ENCODE data around the gene FNBP1. TPM values are rescaled to one million over a fixed set of nuclear protein-coding genes. Genes with fewer than 3 reads are reported as not detected.

Gene FNBP1
- total and polyA plus RNA-seq, 7 experiments from 2014 or later: 138 to 207 (median 166) TPM

GRCh38 chr9:130043654-130044623, 950 bp upstream of the FNBP1 start:
- Histone ChIP-seq H3K4me1 (ENCODE audit: control insufficient read depth in 2 of 2, insufficient read depth in 2 of 2, low read length in 2 of 2) (peaks cover 26 to 30% of the 10 kb centered on the region in 2 donors), H3K36me3 (ENCODE audit: control insufficient read depth in 2 of 3, insufficient read depth in 3 of 3, low read length in 3 of 3) (peaks cover 0 to 12% (median 0%) of the 10 kb centered on the region in 3 experiments), H3K9me3 (ENCODE audit: control insufficient read depth in 2 of 3, low read length in 3 of 3) (no peaks in the 10 kb centered on the region), H3K27ac (ENCODE audit: low read depth, low read length) (peak overlapping the region; percentile 96), H3K4me3 (ENCODE audit: low read length) (peak overlapping the region; percentile 89), H3K27me3 (ENCODE audit: control insufficient read depth in 2 of 2, insufficient read depth in 2 of 2, low read length in 2 of 2) (no peaks in the 10 kb centered on the region)
- DNase-seq: peak in 1 of 9 donors; percentile 11
- peaks cover 0 to 19% (median 6%) of the 10 kb centered on the region in 5 donors for H3K36me3 Mint-ChIP-seq
- intact Hi-C loops (cut with micrococcal nuclease): loop anchor here (1.0 to 10.0 kb wide), 8 partner anchors 9 to 1353 kb away; partner anchors contain the start of genes C9orf78 (in 1 of the 2), CRAT (in 1 of the 2), GPR107 (in 1 of the 2) and PTPA (in 1 of the 2)
- H3K4me3 Mint-ChIP-seq: peak overlapping the region; percentile 85 to 100 (median 96)
- H3K27me3 Mint-ChIP-seq: peaks cover 0 to 5% (median 0%) of the 10 kb centered on the region in 5 donors
- ATAC-seq: no peak
- POLR2A ChIA-PET: interaction anchor here (1.1 to 4.9 kb wide), 9 partner anchors 10 to 156 kb away, joined by 3 to 75 read pairs (median 6); partner anchors contain the start of gene GPR107
- H3K4me1 Mint-ChIP-seq: peaks cover 29 to 61% (median 47%) of the 10 kb centered on the region in 7 donors
- H3K27ac Mint-ChIP-seq: peak overlapping the region; percentile 87 to 98 (median 94)
- CTCF ChIA-PET: interaction anchor here (0.6 to 1.7 kb wide), 4 partner anchors 151 to 165 kb away, joined by 3 to 5 read pairs (median 4); no protein-coding TSS in a partner anchor
- H3K9me3 Mint-ChIP-seq: peaks cover 0 to 9% (median 0%) of the 10 kb centered on the region in 11 donors

GRCh38 chr9:130042406-130042884, 544 bp downstream of the FNBP1 start:
- peak in 6 of 9 donors; percentile 17 to 61 (median 34) for DNase-seq
- Mint-ChIP-seq H3K36me3 (peaks cover 0 to 23% (median 6%) of the 10 kb centered on the region in 5 donors), H3K27me3 (peaks cover 0 to 5% (median 0%) of the 10 kb centered on the region in 5 donors), H3K9me3 (peaks cover 0 to 9% (median 0%) of the 10 kb centered on the region in 11 donors), H3K27ac (peak overlapping the region; percentile 96 to 99 (median 98)), H3K4me1 (peaks cover 32 to 74% (median 58%) of the 10 kb centered on the region in 7 donors), H3K4me3 (peak overlapping the region; percentile 93 to 100 (median 99))
- Histone ChIP-seq H3K4me3 (ENCODE audit: low read length) (peak overlapping the region; percentile 89), H3K9me3 (ENCODE audit: control insufficient read depth in 2 of 3, low read length in 3 of 3) (no peaks in the 10 kb centered on the region), H3K27ac (ENCODE audit: low read depth, low read length) (peak overlapping the region; percentile 96), H3K27me3 (ENCODE audit: control insufficient read depth in 2 of 2, insufficient read depth in 2 of 2, low read length in 2 of 2) (no peaks in the 10 kb centered on the region), H3K36me3 (ENCODE audit: control insufficient read depth in 2 of 3, insufficient read depth in 3 of 3, low read length in 3 of 3) (peaks cover 0 to 12% (median 0%) of the 10 kb centered on the region in 3 experiments), H3K4me1 (ENCODE audit: control insufficient read depth in 2 of 2, insufficient read depth in 2 of 2, low read length in 2 of 2) (peaks cover 33 to 39% of the 10 kb centered on the region in 2 donors)
- intact Hi-C loops (cut with micrococcal nuclease): loop anchor here (2.0 to 10.0 kb wide), 5 partner anchors 14 to 1355 kb away; partner anchors contain the start of genes C9orf78 (in 1 of the 2), CRAT (in 1 of the 2), PTPA (in 1 of the 2) and USP20 (in 1 of the 2)
- CTCF ChIA-PET: interaction anchor here (0.7 kb wide), 1 partner anchor 28 kb away, joined by 3 read pairs; no protein-coding TSS in a partner anchor
- POLR2A ChIA-PET: interaction anchor here (0.6 to 5.7 kb wide), 11 partner anchors 11 to 229 kb away, joined by 3 to 75 read pairs (median 5); partner anchors contain the start of gene GPR107
- peak; percentile 3 for ATAC-seq

- POLR2A ChIA-PET: interaction anchor here (0.5 to 5.7 kb wide), 17 partner anchors 8 to 804 kb away, joined by 3 to 75 read pairs (median 3); partner anchors contain the start of gene GPR107
- intact Hi-C loops (cut with micrococcal nuclease): loop anchor here (2.0 to 10.0 kb wide), 5 partner anchors 13 to 1355 kb away; partner anchors contain the start of genes C9orf78 (in 1 of the 2), CRAT (in 1 of the 2), PTPA (in 1 of the 2) and USP20 (in 1 of the 2)
- Histone ChIP-seq H3K4me3 (ENCODE audit: low read length) (peak overlapping the region; percentile 89), H3K36me3 (ENCODE audit: control insufficient read depth in 2 of 3, insufficient read depth in 3 of 3, low read length in 3 of 3) (peaks cover 0 to 12% (median 0%) of the 10 kb centered on the region in 3 experiments), H3K27ac (ENCODE audit: low read depth, low read length) (peak overlapping the region; percentile 96), H3K4me1 (ENCODE audit: control insufficient read depth in 2 of 2, insufficient read depth in 2 of 2, low read length in 2 of 2) (peaks cover 39 to 43% of the 10 kb centered on the region in 2 donors), H3K9me3 (ENCODE audit: control insufficient read depth in 2 of 3, low read length in 3 of 3) (no peaks in the 10 kb centered on the region), H3K27me3 (ENCODE audit: control insufficient read depth in 2 of 2, insufficient read depth in 2 of 2, low read length in 2 of 2) (no peaks in the 10 kb centered on the region)
- peak overlapping the region; percentile 96 to 99 (median 98) for H3K27ac Mint-ChIP-seq
- H3K4me3 Mint-ChIP-seq: peak overlapping the region; percentile 93 to 100 (median 99)
- H3K36me3 Mint-ChIP-seq: peaks cover 0 to 26% (median 6%) of the 10 kb centered on the region in 5 donors
- CTCF ChIA-PET: interaction anchor here (0.7 to 1.0 kb wide), 2 partner anchors 28 to 153 kb away, joined by 3 read pairs; no protein-coding TSS in a partner anchor
- peaks cover 0 to 5% (median 0%) of the 10 kb centered on the region in 5 donors for H3K27me3 Mint-ChIP-seq
- H3K9me3 Mint-ChIP-seq: peaks cover 0 to 9% (median 0%) of the 10 kb centered on the region in 11 donors
- peaks cover 38 to 78% (median 62%) of the 10 kb centered on the region in 7 donors for H3K4me1 Mint-ChIP-seq
- DNase-seq (peak in 1 of 9 donors; percentile 13), ATAC-seq (no peak)
Measured at GRCh38 chr9:130041648-130042405, 1.2 kb downstream of the FNBP1 start.

- POLR2A ChIA-PET: interaction anchor here (0.5 to 5.7 kb wide), 17 partner anchors 9 to 803 kb away, joined by 3 to 75 read pairs (median 5); partner anchors contain the start of gene GPR107
- H3K4me1 Mint-ChIP-seq: peaks cover 44 to 81% (median 64%) of the 10 kb centered on the region in 7 donors
- Histone ChIP-seq H3K9me3 (ENCODE audit: control insufficient read depth in 2 of 3, low read length in 3 of 3) (no peaks in the 10 kb centered on the region), H3K36me3 (ENCODE audit: control insufficient read depth in 2 of 3, insufficient read depth in 3 of 3, low read length in 3 of 3) (peaks cover 0 to 12% (median 0%) of the 10 kb centered on the region in 3 experiments), H3K27ac (ENCODE audit: low read depth, low read length) (peak overlapping the region; percentile 96), H3K27me3 (ENCODE audit: control insufficient read depth in 2 of 2, insufficient read depth in 2 of 2, low read length in 2 of 2) (no peaks in the 10 kb centered on the region), H3K4me3 (ENCODE audit: low read length) (peak overlapping the region; percentile 89), H3K4me1 (ENCODE audit: control insufficient read depth in 2 of 2, insufficient read depth in 2 of 2, low read length in 2 of 2) (peaks cover 45 to 49% of the 10 kb centered on the region in 2 donors)
- DNase-seq (no peak), ATAC-seq (no peak)
- peaks cover 0 to 9% (median 0%) of the 10 kb centered on the region in 11 donors for H3K9me3 Mint-ChIP-seq
- intact Hi-C loops (cut with micrococcal nuclease): loop anchor here (1.0 to 10.0 kb wide), 4 partner anchors 51 to 1356 kb away; partner anchors contain the start of genes CRAT (in 1 of the 2) and PTPA (in 1 of the 2)
- CTCF ChIA-PET: interaction anchor here (1.0 to 1.7 kb wide), 2 partner anchors 12 to 152 kb away, joined by 3 to 4 read pairs; partner anchors contain the start of gene GPR107
- peaks cover 0 to 26% (median 6%) of the 10 kb centered on the region in 5 donors for H3K36me3 Mint-ChIP-seq
- H3K27me3 Mint-ChIP-seq: peaks cover 0 to 5% (median 0%) of the 10 kb centered on the region in 5 donors
- H3K27ac Mint-ChIP-seq: peak overlapping the region; percentile 96 to 99 (median 98)
- H3K4me3 Mint-ChIP-seq: peak overlapping the region; percentile 93 to 100 (median 99)
Measured at GRCh38 chr9:130040984-130041647, 1.9 kb downstream of the FNBP1 start.

Measured in naive thymus-derived CD4-positive, alpha-beta T cell (primary cell).